Endothelial cell (in vitro differentiated cells): Measurements from ENCODE around the gene SPRY2. TPM values are rescaled to one million over a fixed set of nuclear protein-coding genes. Genes with fewer than 3 reads are reported as not detected.
A peak's percentile ranks its signal among the peaks of the same experiment; 100 is the strongest.

Experiments
- DNase-seq: peaks from one replicate; pipeline ENCODE4 v3.0.0; 2021; ENCODE audit warnings: low spot score
- H3K27ac Mint-ChIP-seq: one replicate; pipeline ENCODE4 v1.8.0; 2021; ENCODE audit warnings: mixed read lengths, inconsistent platforms; ENCODE audit not compliant: unreplicated experiment
- H3K27me3 Mint-ChIP-seq: one replicate; pipeline ENCODE4 v1.8.0; 2021; ENCODE audit warnings: mild to moderate bottlenecking, moderate library complexity, mixed read lengths, inconsistent platforms; ENCODE audit not compliant: unreplicated experiment
- H3K36me3 Mint-ChIP-seq: one replicate; pipeline ENCODE4 v1.8.0; 2021; ENCODE audit warnings: mild to moderate bottlenecking, low read depth, mixed read lengths, inconsistent platforms; ENCODE audit not compliant: unreplicated experiment
- H3K4me1 Mint-ChIP-seq: one replicate; pipeline ENCODE4 v1.8.0; 2021; ENCODE audit warnings: mild to moderate bottlenecking, mixed read lengths, inconsistent platforms; ENCODE audit not compliant: unreplicated experiment
- H3K4me3 Mint-ChIP-seq: one replicate; pipeline ENCODE4 v1.8.0; 2021; ENCODE audit warnings: mild to moderate bottlenecking, mixed read lengths, inconsistent platforms; ENCODE audit not compliant: unreplicated experiment
- H3K9me3 Mint-ChIP-seq: one replicate; pipeline ENCODE4 v1.8.0; 2021; ENCODE audit warnings: mixed read lengths, inconsistent platforms; ENCODE audit not compliant: unreplicated experiment
- total RNA-seq: library from RNA; stranded (reverse); fragmentation: NEBNext Ultra II Directional; extraction: Animal tissue kit (Norgen Biotek cat#: 25700); gene quantifications from one replicate; pipeline ENCODE4 v1.2.1, GENCODE V29; 2021; ENCODE audit not compliant: unreplicated experiment
- TF ChIP-seq, protein P1 (sequence below): fragments of 200-600 bp; sonication (generic); IDR thresholded peaks from one replicate; pipeline ENCODE4 v1.5.0; 2021; ENCODE audit warnings: antibody characterized with exemption; ENCODE audit not compliant: unreplicated experiment

SPRY2 gene
- total RNA-seq, 1 donor from 2014 or later = 21.7 TPM

DNA sequence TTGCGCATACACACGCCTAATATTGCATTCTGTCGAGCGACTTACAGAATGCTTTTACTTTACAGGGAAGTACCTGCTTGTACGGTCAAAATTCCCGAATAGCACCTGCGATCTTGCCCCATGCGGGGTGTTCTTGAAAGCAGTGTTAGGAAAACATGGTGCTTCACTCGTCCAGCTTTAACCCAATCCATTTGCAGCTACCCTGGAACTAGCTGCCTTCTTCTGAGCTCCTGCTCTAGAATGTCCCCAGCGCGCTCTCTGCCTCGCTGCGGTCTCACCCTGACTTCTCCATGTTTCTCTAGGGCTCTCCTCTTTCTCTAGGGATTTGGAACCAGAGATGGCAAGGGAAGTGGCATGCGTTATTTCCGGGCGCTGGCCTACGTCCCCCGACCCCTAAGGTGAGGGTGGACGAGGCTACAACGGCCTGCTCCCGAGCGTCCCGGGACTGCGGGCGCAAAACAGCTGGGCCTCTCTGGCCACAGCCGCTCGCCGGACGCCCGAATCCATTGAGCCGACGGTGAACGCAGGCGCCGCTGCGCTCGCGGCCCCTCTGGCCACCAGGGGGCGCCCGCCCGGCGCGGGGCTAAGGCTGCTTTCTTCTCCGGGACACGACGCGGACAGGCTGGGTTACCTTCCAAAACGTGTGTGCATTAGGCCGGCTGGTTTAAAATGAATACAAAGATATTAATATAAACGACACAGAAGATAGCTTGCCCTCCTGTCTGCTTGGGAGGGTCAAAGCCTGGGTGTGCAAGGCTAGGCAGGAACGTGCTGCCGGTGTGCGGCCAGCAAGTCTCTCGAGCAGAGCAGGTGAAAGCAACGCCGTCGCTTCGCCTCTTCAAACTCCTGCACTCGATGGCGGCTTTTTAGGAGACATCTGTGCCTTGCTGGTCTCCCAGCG lies 1.8 kb upstream of the SPRY2 start:
- H3K27me3 Mint-ChIP-seq = peaks cover 8% of the 10 kb centered on the region
- DNase-seq = peak; percentile 95
- H3K4me3 Mint-ChIP-seq = peak overlapping the region; percentile 94
- H3K36me3 Mint-ChIP-seq = peaks cover 2% of the 10 kb centered on the region
- H3K9me3 Mint-ChIP-seq = no peaks in the 10 kb centered on the region
- peak overlapping the region; percentile 95 for H3K27ac Mint-ChIP-seq
- peaks cover 6% of the 10 kb centered on the region for H3K4me1 Mint-ChIP-seq
- TF ChIP-seq, protein P1, sequence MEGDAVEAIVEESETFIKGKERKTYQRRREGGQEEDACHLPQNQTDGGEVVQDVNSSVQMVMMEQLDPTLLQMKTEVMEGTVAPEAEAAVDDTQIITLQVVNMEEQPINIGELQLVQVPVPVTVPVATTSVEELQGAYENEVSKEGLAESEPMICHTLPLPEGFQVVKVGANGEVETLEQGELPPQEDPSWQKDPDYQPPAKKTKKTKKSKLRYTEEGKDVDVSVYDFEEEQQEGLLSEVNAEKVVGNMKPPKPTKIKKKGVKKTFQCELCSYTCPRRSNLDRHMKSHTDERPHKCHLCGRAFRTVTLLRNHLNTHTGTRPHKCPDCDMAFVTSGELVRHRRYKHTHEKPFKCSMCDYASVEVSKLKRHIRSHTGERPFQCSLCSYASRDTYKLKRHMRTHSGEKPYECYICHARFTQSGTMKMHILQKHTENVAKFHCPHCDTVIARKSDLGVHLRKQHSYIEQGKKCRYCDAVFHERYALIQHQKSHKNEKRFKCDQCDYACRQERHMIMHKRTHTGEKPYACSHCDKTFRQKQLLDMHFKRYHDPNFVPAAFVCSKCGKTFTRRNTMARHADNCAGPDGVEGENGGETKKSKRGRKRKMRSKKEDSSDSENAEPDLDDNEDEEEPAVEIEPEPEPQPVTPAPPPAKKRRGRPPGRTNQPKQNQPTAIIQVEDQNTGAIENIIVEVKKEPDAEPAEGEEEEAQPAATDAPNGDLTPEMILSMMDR = peak; percentile 99

DNA sequence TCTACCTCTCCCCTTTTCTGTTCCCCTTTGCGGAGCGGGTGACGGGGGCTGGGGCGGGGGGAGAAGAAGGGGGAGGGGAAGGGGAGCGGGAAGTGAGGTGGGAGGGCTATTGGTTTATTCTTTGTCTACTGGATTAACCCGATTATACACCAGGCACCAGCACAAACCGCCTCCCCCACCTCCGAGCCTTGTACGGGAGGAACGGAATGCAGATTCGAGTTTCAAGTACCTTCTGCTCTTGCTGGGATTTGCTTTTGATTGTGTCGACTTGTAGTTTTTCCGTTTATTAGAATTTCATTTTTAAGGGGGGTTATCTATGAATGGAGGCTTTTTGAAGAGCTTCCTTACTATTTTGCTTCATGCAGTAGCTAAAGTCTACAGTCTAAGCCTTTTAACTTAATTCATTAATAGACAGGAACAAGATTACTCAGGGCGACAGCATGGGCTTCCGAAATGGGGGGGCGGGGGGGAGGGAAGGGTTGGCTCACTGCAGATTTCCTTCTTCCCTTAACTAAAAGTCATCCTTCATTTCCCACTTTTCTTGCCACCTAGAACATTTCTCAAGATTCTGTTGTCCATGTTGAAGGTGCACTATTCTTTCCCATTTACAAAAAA lies 937 bp upstream of the SPRY2 start:
- H3K27ac Mint-ChIP-seq = peak overlapping the region; percentile 95
- H3K4me1 Mint-ChIP-seq = peaks cover 12% of the 10 kb centered on the region
- peak overlapping the region; percentile 94 for H3K4me3 Mint-ChIP-seq
- peak; percentile 28 for DNase-seq
- H3K27me3 Mint-ChIP-seq = peaks cover 8% of the 10 kb centered on the region
- peaks cover 8% of the 10 kb centered on the region for H3K36me3 Mint-ChIP-seq
- TF ChIP-seq, protein P1 = no peak
- no peaks in the 10 kb centered on the region for H3K9me3 Mint-ChIP-seq

DNA sequence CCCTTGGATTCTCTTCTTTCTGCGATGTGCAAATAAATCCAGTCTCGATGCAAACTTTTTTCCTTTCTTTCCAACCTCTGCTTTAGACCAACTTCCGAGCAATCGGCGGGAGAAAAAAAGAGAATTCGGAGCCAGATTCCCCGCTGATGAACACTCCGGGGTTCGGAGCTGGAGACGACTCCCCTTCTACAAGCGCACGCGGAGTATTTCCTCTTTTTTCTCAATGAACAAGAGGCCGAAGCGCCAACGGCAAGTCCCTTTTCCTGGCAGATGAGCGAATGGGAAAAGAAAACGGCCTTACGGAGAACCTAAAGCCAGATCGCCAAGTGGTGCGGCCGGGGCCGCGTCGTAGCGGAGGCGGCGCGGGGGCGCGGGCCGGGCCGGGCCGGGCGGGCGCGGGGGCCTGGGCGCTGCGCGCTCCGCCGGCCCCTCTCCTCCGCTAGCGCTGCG lies 250 bp downstream of the SPRY2 start:
- peak overlapping the region; percentile 100 for H3K27ac Mint-ChIP-seq
- peaks cover 17% of the 10 kb centered on the region for H3K4me1 Mint-ChIP-seq

DNA sequence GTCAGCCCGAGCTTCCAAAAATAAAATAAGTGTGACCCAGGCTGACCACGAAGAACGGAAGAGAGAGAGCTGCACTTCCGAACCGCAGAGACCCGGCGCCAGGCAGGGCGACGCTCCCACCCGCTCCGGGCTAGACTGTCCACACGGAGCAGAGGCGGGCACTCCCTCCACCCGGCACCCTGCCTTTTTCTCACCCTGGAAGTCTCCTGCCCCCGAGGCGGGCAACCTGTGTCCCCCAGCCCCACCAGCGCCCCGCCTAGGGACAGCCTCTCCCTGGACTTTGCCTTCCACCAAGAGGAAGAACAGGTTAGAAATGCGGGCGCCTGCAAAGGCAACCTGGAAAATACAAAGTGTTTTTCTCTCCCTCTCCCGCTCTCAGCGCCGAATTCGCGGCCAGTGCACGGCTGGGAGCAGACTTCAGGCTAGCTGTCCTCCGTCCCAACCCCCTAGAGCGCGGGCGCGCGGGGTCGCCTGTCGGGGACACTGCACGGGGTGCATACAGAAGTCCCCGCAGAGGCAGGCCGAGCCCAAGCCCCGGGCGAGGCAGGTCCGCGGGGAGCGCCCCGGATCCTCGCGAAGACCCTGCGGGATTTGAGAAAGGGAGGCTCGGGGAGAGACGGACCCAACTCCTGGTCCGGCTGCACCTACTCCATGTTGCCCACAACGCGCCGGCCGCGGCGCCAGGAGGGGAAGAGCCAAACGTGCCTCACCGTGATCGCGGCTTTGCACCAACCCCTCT lies 845 bp downstream of the SPRY2 start:
- peak overlapping the region; percentile 100 for H3K27ac Mint-ChIP-seq
- H3K27me3 Mint-ChIP-seq = peaks cover 8% of the 10 kb centered on the region
- TF ChIP-seq, protein P1 = no peak
- H3K4me1 Mint-ChIP-seq = peaks cover 17% of the 10 kb centered on the region
- no peak overlapping the region for H3K4me3 Mint-ChIP-seq
- no peaks in the 10 kb centered on the region for H3K9me3 Mint-ChIP-seq
- peaks cover 14% of the 10 kb centered on the region for H3K36me3 Mint-ChIP-seq
- DNase-seq = peak; percentile 46

More for the DNA sequence above, 250 bp downstream of the SPRY2 start:
- Mint-ChIP-seq H3K36me3 (peaks cover 14% of the 10 kb centered on the region), H3K9me3 (no peaks in the 10 kb centered on the region), H3K4me3 (no peak overlapping the region), H3K27me3 (peaks cover 8% of the 10 kb centered on the region)
- TF ChIP-seq, protein P1 = no peak
- no peak for DNase-seq
